HepG2 (cell line): ENCODE results near the gene DNAJC11. TPM values are rescaled to one million over a fixed set of nuclear protein-coding genes. Genes with fewer than 3 reads are reported as not detected.

Experiments used
- ATF3 ChIP-seq: sonication (generic); formaldehyde crosslinking; IDR thresholded peaks from 2 replicates; pipeline ENCODE4 v1.4.0; 2020; ENCODE audit warnings: missing genetic modification reagents
- CTCF ChIP-seq: sonication (generic); formaldehyde crosslinking; IDR thresholded peaks from 2 replicates; pipeline ENCODE4 v1.5.0; 2020; ENCODE audit warnings: mild to moderate bottlenecking, missing genetic modification reagents, moderate library complexity
- DZIP1 ChIP-seq: sonication (generic); formaldehyde crosslinking; IDR thresholded peaks from 2 replicates; pipeline ENCODE4 v1.5.0; 2020; ENCODE audit warnings: mild to moderate bottlenecking, missing genetic modification reagents
- E2F2 ChIP-seq: sonication (generic); formaldehyde crosslinking; IDR thresholded peaks from 2 replicates; pipeline ENCODE4 v1.4.0; 2020; ENCODE audit warnings: missing genetic modification reagents, borderline replicate concordance
- GATAD2A ChIP-seq: IDR thresholded peaks from 2 replicates; pipeline ENCODE4 v1.6.1; 2016
- JUNB ChIP-seq: sonication (generic); formaldehyde crosslinking; IDR thresholded peaks from 2 replicates; pipeline ENCODE4 v1.8.0; 2022; ENCODE audit warnings: missing genetic modification reagents, mild to moderate bottlenecking, borderline replicate concordance
- NCOA5 ChIP-seq: sonication (generic); formaldehyde crosslinking; IDR thresholded peaks from 2 replicates; pipeline ENCODE4 v1.4.0; 2020; ENCODE audit warnings: missing genetic modification reagents
- RELA ChIP-seq: sonication (generic); formaldehyde crosslinking; IDR thresholded peaks from 2 replicates; pipeline ENCODE4 v1.4.0; 2020; ENCODE audit warnings: missing genetic modification reagents
- ZBTB20 ChIP-seq: sonication (generic); formaldehyde crosslinking; IDR thresholded peaks from 2 replicates; pipeline ENCODE4 v1.8.1; 2023; ENCODE audit warnings: missing genetic modification reagents, low read depth, mild to moderate bottlenecking, borderline replicate concordance
- ZBTB34 ChIP-seq: sonication (generic); formaldehyde crosslinking; IDR thresholded peaks from 2 replicates; pipeline ENCODE4 v1.8.0; 2022; ENCODE audit warnings: mild to moderate bottlenecking, missing genetic modification reagents
- ZKSCAN5 ChIP-seq: sonication (generic); formaldehyde crosslinking; IDR thresholded peaks from 2 replicates; pipeline ENCODE4 v1.5.1; 2020; ENCODE audit warnings: mild to moderate bottlenecking, missing genetic modification reagents
- ZNF256 ChIP-seq: sonication (generic); formaldehyde crosslinking; conservative IDR thresholded peaks from 2 replicates; pipeline ENCODE4 v1.4.0; 2020; ENCODE audit warnings: missing genetic modification reagents
- ZNF280B ChIP-seq: sonication (generic); formaldehyde crosslinking; IDR thresholded peaks from 2 replicates; pipeline ENCODE4 v1.5.0; 2020; ENCODE audit warnings: missing genetic modification reagents, mild to moderate bottlenecking, borderline replicate concordance
- ZNF510 ChIP-seq: sonication (generic); formaldehyde crosslinking; IDR thresholded peaks from 2 replicates; pipeline ENCODE4 v1.4.0; 2020; ENCODE audit warnings: low read depth, mild to moderate bottlenecking, missing genetic modification reagents
- ZNF703 ChIP-seq: sonication (generic); formaldehyde crosslinking; IDR thresholded peaks from 2 replicates; pipeline ENCODE4 v1.5.1; 2020; ENCODE audit warnings: missing genetic modification reagents, mild to moderate bottlenecking, moderate library complexity, borderline replicate concordance
- ZNF704 ChIP-seq: sonication (generic); formaldehyde crosslinking; IDR thresholded peaks from 2 replicates; pipeline ENCODE4 v1.8.1; 2023; ENCODE audit warnings: mild to moderate bottlenecking, inconsistent platforms, moderate library complexity, missing genetic modification reagents, borderline replicate concordance
- ZSCAN20 ChIP-seq: sonication (generic); formaldehyde crosslinking; IDR thresholded peaks from 2 replicates; pipeline ENCODE4 v1.4.0; 2020; ENCODE audit warnings: missing genetic modification reagents, mild to moderate bottlenecking, borderline replicate concordance
- polyA plus RNA-seq, 8 experiments: library from polyadenylated mRNA; depleted of rRNA in 3 of 8; stranded (reverse) in 7 of 8; unstranded in 1 of 8; fragments of >200 nt; fragmentation: Illumina TruSeq in 4 of 8; extraction: Trizol in 4 of 8; gene quantifications; 2 replicates each; pipeline versions ENCODE4 v1.2.1 to v1.2.3, GENCODE V29; 2011 to 2016; ENCODE audit warnings: low read depth in 4 of 8, missing spikeins in 1 of 8, mixed read lengths in 1 of 8; ENCODE audit not compliant: insufficient read depth in 1 of 8
- total RNA-seq, 5 experiments: library from RNA; depleted of rRNA; stranded (reverse); fragments of >200 nt; fragmentation: Illumina TruSeq; extraction: Trizol; gene quantifications; 2 replicates each; pipeline ENCODE4 v1.2.3, GENCODE V29; 2016; ENCODE audit warnings: low read depth in 1 of 5

Gene DNAJC11
- total and polyA plus RNA-seq, 2 of the 13 experiments (the other 11 are each of a cell fraction or from before 2014, with no cell fraction given): 25.1 to 47.6 TPM

GRCh38 chr1:6613361-6614018 lies 88.1 kb downstream of the DNAJC11 start, which contains the start of gene PHF13 (continued):
- no peak for TF ChIP-seq DZIP1 (CRISPR knock-in tag)
- TF ChIP-seq JUNB (CRISPR knock-in tag): no peak
- no peak for TF ChIP-seq ZBTB34 (CRISPR knock-in tag)
- no peak for TF ChIP-seq ZKSCAN5
- 0 out of 2 replicates have a peak, but pooled peaks have one; percentile 31 for TF ChIP-seq E2F2 (CRISPR knock-in tag)
- no peak for TF ChIP-seq NCOA5 (CRISPR knock-in tag)
- no peak; the same call in 1 of the 2 replicates for TF ChIP-seq ZSCAN20 (CRISPR knock-in tag)
- TF ChIP-seq ZBTB20 (CRISPR knock-in tag): no peak
- TF ChIP-seq CTCF (CRISPR knock-in tag): no peak
- TF ChIP-seq ZNF510 (CRISPR knock-in tag): no peak
- no peak for TF ChIP-seq ZNF256
- TF ChIP-seq ZNF280B (CRISPR knock-in tag): no peak
- no peak for TF ChIP-seq ATF3
- TF ChIP-seq RELA (CRISPR knock-in tag): no peak
- no peak for TF ChIP-seq ZNF703
- TF ChIP-seq GATAD2A: no peak
- no peak for TF ChIP-seq ZNF704
